ENCODE results near the gene BST1. TPM values are rescaled to one million over a fixed set of nuclear protein-coding genes. Genes with fewer than 3 reads are reported as not detected.

BST1 gene
- total RNA-seq, 1 experiment from 2014 or later = 1.4 TPM

DNA sequence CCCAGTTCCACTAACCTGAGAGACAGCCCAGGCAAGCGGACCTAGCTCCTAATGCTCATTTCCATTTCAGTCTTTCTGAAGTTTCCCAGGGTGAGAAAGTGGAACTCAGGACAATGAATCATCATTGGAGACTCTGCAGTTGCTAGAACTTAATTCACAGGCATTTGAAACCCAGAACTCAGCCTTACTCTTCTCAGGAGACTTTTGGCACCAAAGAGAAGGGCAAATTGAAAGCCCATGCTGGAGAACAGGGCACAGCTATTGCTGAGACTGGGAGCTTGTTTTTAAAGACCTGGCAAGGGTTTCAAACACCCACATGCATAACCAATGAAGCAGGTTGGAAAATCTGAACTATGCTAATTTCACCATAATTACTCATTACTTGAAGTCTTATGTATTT, 36.0 kb downstream of the BST1 start:
- ChIA-PET POLR2A (interaction anchor here (0.7 kb wide), 1 partner anchor 12 kb away, joined by 4 read pairs; no protein-coding TSS in a partner anchor), CTCF (interaction anchor here (0.7 to 2.4 kb wide), 3 partner anchors 10 to 288 kb away, joined by 3 to 11 read pairs (median 4); no protein-coding TSS in a partner anchor)
- Mint-ChIP-seq H3K4me1 (peaks cover 8% of the 10 kb centered on the region), H3K27me3 (ENCODE audit: low read depth) (no peaks in the 10 kb centered on the region), H3K27ac (no peak overlapping the region), H3K36me3 (0 out of 2 replicates have a peak, but pooled peaks cover 2% of the 10 kb centered on the region), H3K9me3 (peaks cover 12% of the 10 kb centered on the region), H3K4me3 (no peak overlapping the region)
- DNase-seq (ENCODE audit: low spot score) = no peak
- no peak for TF ChIP-seq TCF7 (CRISPR knock-in tag; IDR thresholded peaks at IDR 0.05; ENCODE audit: low read depth)
- no peak for TF ChIP-seq ZNF423 (CRISPR knock-in tag; IDR thresholded peaks at IDR 0.05)
- no peak for TF ChIP-seq CREM (CRISPR knock-in tag; IDR thresholded peaks at IDR 0.05)
- TF ChIP-seq MYBL2 (CRISPR knock-in tag; IDR thresholded peaks at IDR 0.05) = no peak
- TF ChIP-seq ZNF416 (CRISPR knock-in tag; IDR thresholded peaks at IDR 0.05) = no peak
- TF ChIP-seq, protein P1, sequence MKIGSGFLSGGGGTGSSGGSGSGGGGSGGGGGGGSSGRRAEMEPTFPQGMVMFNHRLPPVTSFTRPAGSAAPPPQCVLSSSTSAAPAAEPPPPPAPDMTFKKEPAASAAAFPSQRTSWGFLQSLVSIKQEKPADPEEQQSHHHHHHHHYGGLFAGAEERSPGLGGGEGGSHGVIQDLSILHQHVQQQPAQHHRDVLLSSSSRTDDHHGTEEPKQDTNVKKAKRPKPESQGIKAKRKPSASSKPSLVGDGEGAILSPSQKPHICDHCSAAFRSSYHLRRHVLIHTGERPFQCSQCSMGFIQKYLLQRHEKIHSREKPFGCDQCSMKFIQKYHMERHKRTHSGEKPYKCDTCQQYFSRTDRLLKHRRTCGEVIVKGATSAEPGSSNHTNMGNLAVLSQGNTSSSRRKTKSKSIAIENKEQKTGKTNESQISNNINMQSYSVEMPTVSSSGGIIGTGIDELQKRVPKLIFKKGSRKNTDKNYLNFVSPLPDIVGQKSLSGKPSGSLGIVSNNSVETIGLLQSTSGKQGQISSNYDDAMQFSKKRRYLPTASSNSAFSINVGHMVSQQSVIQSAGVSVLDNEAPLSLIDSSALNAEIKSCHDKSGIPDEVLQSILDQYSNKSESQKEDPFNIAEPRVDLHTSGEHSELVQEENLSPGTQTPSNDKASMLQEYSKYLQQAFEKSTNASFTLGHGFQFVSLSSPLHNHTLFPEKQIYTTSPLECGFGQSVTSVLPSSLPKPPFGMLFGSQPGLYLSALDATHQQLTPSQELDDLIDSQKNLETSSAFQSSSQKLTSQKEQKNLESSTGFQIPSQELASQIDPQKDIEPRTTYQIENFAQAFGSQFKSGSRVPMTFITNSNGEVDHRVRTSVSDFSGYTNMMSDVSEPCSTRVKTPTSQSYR (CRISPR knock-in tag; IDR thresholded peaks at IDR 0.05) = no peak
- TF ChIP-seq ZNF232 (CRISPR knock-in tag; IDR thresholded peaks at IDR 0.05) = no peak
- TF ChIP-seq, protein P2, sequence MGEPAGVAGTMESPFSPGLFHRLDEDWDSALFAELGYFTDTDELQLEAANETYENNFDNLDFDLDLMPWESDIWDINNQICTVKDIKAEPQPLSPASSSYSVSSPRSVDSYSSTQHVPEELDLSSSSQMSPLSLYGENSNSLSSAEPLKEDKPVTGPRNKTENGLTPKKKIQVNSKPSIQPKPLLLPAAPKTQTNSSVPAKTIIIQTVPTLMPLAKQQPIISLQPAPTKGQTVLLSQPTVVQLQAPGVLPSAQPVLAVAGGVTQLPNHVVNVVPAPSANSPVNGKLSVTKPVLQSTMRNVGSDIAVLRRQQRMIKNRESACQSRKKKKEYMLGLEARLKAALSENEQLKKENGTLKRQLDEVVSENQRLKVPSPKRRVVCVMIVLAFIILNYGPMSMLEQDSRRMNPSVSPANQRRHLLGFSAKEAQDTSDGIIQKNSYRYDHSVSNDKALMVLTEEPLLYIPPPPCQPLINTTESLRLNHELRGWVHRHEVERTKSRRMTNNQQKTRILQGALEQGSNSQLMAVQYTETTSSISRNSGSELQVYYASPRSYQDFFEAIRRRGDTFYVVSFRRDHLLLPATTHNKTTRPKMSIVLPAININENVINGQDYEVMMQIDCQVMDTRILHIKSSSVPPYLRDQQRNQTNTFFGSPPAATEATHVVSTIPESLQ (CRISPR knock-in tag; IDR thresholded peaks at IDR 0.05) = no peak
- TF ChIP-seq ZNF396 (CRISPR knock-in tag; IDR thresholded peaks at IDR 0.05; ENCODE audit: borderline replicate concordance) = no peak
- TF ChIP-seq, protein P3, sequence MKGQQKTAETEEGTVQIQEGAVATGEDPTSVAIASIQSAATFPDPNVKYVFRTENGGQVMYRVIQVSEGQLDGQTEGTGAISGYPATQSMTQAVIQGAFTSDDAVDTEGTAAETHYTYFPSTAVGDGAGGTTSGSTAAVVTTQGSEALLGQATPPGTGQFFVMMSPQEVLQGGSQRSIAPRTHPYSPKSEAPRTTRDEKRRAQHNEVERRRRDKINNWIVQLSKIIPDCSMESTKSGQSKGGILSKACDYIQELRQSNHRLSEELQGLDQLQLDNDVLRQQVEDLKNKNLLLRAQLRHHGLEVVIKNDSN (CRISPR knock-in tag; IDR thresholded peaks at IDR 0.05) = no peak
- TF ChIP-seq SMAD3 (CRISPR knock-in tag; IDR thresholded peaks at IDR 0.05; ENCODE audit: borderline replicate concordance) = no peak
- ATAC-seq = no peak

DNA sequence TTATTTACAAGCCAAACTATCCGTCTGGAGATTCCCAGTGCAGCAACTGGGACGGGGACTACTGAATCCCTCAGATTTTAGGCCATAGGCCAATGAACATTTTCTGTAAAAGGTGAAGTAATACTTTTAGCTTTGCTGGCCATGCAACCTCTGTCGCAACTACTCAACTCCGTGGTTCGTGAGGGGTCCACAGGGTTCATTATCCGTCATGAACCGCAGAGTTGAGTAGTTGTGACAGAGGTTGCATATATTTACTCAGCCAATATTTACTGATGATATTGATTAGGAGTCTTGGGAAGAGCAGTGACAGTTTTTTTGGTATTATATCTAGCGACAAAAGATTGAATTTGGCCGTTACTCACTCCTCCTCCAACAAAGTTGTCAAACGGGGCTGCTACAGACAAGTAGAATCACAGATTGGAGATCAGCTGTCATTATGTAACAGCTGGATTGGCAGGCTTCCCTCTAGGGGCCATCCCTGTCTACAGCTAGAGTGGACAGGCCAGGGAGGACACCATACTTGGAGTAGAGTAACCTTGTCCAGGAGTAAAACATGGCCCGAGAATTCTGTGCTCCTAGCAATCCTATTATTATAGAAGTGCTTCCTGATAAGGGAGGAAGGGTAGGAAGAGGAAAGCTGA, 38.0 kb downstream of the BST1 start:
- H3K9me3 Mint-ChIP-seq = peaks cover 12% of the 10 kb centered on the region
- H3K36me3 Mint-ChIP-seq = 0 out of 2 replicates have a peak, but pooled peaks cover 2% of the 10 kb centered on the region
- DNase-seq (ENCODE audit: low spot score) (no peak), ATAC-seq (no peak)
- TF ChIP-seq, protein P4, sequence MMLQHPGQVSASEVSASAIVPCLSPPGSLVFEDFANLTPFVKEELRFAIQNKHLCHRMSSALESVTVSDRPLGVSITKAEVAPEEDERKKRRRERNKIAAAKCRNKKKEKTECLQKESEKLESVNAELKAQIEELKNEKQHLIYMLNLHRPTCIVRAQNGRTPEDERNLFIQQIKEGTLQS (CRISPR knock-in tag; conservative IDR thresholded peaks at IDR 0.05) = no peak
- TF ChIP-seq GABPB1 (CRISPR knock-in tag; IDR thresholded peaks at IDR 0.05) = peak; percentile 62
- peaks cover 9% of the 10 kb centered on the region for H3K4me1 Mint-ChIP-seq
- H3K27ac Mint-ChIP-seq = no peak overlapping the region
- H3K27me3 Mint-ChIP-seq (ENCODE audit: low read depth) = no peaks in the 10 kb centered on the region
- POLR2A ChIA-PET = no interaction called here
- no peak overlapping the region for H3K4me3 Mint-ChIP-seq
- CTCF ChIA-PET = no interaction called here

DNA sequence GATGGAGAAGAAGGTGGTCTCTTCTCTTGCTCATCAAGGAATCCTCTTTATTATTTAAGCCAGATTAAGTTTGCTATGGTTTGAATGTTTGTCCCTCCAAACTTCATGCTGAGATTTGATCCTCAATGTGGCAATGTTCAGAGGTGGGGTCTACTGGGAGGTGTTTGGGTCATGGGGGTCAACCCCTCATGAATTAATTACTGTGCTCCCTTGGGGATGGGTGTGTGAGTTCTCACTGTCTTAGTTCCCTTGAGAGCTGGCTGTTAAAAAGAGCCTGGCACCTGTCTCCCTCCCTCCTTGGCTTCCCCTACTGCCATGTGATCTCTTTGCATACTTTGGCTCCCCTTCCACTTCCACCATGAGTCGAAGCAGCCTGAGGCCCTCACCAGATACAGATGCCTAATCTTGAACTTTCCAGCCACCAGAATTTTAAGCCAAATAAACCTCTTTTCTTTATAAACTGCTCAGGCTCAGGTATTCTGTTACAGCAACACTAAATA, 39.3 kb downstream of the BST1 start:
- H3K4me1 Mint-ChIP-seq = peaks cover 9% of the 10 kb centered on the region
- no peak for TF ChIP-seq NFATC4 (CRISPR knock-in tag; IDR thresholded peaks at IDR 0.05)
- TF ChIP-seq, protein P3 (CRISPR knock-in tag; IDR thresholded peaks at IDR 0.05) = no peak
- TF ChIP-seq PRRX2 (CRISPR knock-in tag; IDR thresholded peaks at IDR 0.05) = no peak
- TF ChIP-seq NR1H2 (CRISPR knock-in tag; IDR thresholded peaks at IDR 0.05) = no peak
- TF ChIP-seq, protein P5, sequence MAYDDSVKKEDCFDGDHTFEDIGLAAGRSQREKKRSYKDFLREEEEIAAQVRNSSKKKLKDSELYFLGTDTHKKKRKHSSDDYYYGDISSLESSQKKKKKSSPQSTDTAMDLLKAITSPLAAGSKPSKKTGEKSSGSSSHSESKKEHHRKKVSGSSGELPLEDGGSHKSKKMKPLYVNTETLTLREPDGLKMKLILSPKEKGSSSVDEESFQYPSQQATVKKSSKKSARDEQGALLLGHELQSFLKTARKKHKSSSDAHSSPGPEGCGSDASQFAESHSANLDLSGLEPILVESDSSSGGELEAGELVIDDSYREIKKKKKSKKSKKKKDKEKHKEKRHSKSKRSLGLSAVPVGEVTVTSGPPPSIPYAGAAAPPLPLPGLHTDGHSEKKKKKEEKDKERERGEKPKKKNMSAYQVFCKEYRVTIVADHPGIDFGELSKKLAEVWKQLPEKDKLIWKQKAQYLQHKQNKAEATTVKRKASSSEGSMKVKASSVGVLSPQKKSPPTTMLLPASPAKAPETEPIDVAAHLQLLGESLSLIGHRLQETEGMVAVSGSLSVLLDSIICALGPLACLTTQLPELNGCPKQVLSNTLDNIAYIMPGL (CRISPR knock-in tag; IDR thresholded peaks at IDR 0.05) = no peak
- TF ChIP-seq SP1 (CRISPR knock-in tag; conservative IDR thresholded peaks at IDR 0.05) = no peak
- no peak for TF ChIP-seq KAT7 (CRISPR knock-in tag; IDR thresholded peaks at IDR 0.05; ENCODE audit: borderline replicate concordance)
- no peak for TF ChIP-seq EMX1 (CRISPR knock-in tag; IDR thresholded peaks at IDR 0.05)
- TF ChIP-seq, protein P6, sequence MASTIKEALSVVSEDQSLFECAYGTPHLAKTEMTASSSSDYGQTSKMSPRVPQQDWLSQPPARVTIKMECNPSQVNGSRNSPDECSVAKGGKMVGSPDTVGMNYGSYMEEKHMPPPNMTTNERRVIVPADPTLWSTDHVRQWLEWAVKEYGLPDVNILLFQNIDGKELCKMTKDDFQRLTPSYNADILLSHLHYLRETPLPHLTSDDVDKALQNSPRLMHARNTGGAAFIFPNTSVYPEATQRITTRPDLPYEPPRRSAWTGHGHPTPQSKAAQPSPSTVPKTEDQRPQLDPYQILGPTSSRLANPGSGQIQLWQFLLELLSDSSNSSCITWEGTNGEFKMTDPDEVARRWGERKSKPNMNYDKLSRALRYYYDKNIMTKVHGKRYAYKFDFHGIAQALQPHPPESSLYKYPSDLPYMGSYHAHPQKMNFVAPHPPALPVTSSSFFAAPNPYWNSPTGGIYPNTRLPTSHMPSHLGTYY (CRISPR knock-in tag; IDR thresholded peaks at IDR 0.05) = no peak
- TF ChIP-seq, protein P7, sequence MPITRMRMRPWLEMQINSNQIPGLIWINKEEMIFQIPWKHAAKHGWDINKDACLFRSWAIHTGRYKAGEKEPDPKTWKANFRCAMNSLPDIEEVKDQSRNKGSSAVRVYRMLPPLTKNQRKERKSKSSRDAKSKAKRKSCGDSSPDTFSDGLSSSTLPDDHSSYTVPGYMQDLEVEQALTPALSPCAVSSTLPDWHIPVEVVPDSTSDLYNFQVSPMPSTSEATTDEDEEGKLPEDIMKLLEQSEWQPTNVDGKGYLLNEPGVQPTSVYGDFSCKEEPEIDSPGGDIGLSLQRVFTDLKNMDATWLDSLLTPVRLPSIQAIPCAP (CRISPR knock-in tag; IDR thresholded peaks at IDR 0.05) = no peak
- no peak for TF ChIP-seq ZNF423 (CRISPR knock-in tag; IDR thresholded peaks at IDR 0.05)

More for the DNA sequence above, 39.3 kb downstream of the BST1 start:
- Mint-ChIP-seq H3K9me3 (peaks cover 17% of the 10 kb centered on the region), H3K36me3 (0 out of 2 replicates have a peak, but pooled peaks cover 2% of the 10 kb centered on the region), H3K27ac (no peak overlapping the region), H3K4me3 (no peak overlapping the region), H3K27me3 (ENCODE audit: low read depth) (no peaks in the 10 kb centered on the region)
- ATAC-seq = no peak
- CTCF ChIA-PET = no interaction called here
- POLR2A ChIA-PET = no interaction called here
- no peak for DNase-seq (ENCODE audit: low spot score)

Measured in WTC11 (cell line).